Measurements from ENCODE around the gene NES.

- TF ChIP-seq CTCF (IDR thresholded peaks at IDR 0.05): peak in 2 of 6 experiments; percentile 12 to 23
- TF ChIP-seq POLR2A (IDR thresholded peaks at IDR 0.05): no peak
Observed at GRCh38 chr1:156623946-156624813, 53.0 kb downstream of the NES start.
